PC-3 (cell line): ENCODE data around the gene STX18. TPM values are rescaled to one million over a fixed set of nuclear protein-coding genes. Genes with fewer than 3 reads are reported as not detected.

ENCODE experiments used
- ATAC-seq: fragments of 200-7000 bp; cut with Tn5 transposase; 2 replicates; pipeline ENCODE4 v1.9.1; 2020; ENCODE audit warnings: mild to moderate bottlenecking, moderate library complexity
- BruUV-seq: library from RNA; stranded (reverse); fragments of 400-500 nt; replicated peaks from 2 replicates; lab custom pipeline; 2021; lab: Mats Ljungman, UMichigan
- CTCF ChIA-PET: fragments of 300-600 bp; sonication (Branson Sonifier 250); formaldehyde crosslinking; loops from one replicate; lab custom pipeline; 2022; ENCODE audit warnings: antibody characterized with exemption; lab: Charles Lee
- POLR2A ChIA-PET: fragments of 300-600 bp; sonication (Branson Sonifier 250); formaldehyde crosslinking; loops from one replicate; lab custom pipeline; 2022; ENCODE audit warnings: antibody characterized with exemption; ENCODE audit not compliant: unreplicated experiment; lab: Charles Lee
- DNase-seq: peaks from one replicate; pipeline ENCODE4 v3.0.0-alpha.2; 2015
- H2AFZ ChIP-seq: fragments of 300-600 bp; sonication (generic); 2 replicates; pipeline ENCODE4 v1.6.0; 2016; ENCODE audit warnings: antibody characterized with exemption, low read length
- H3F3A ChIP-seq: fragments of 300-600 bp; sonication (generic); one replicate; pipeline ENCODE4 v1.6.0; 2017; ENCODE audit warnings: antibody characterized with exemption, low read length, control low read depth, mild to moderate bottlenecking; ENCODE audit not compliant: unreplicated experiment
- H3K27ac ChIP-seq: fragments of 300-600 bp; sonication (generic); 2 replicates; pipeline ENCODE4 v1.5.1; 2016; ENCODE audit warnings: mild to moderate bottlenecking, low read length
- H3K27me3 ChIP-seq: fragments of 300-600 bp; sonication (generic); 2 replicates; pipeline ENCODE4 v1.6.1; 2016; ENCODE audit warnings: low read length, mixed read lengths
- H3K36me3 ChIP-seq: fragments of 300-600 bp; sonication (generic); 2 replicates; pipeline ENCODE4 v1.6.1; 2016; ENCODE audit warnings: low read depth, mixed run types, low read length, mixed read lengths
- H3K4me1 ChIP-seq: fragments of 300-600 bp; sonication (generic); 2 replicates; pipeline ENCODE4 v1.5.1; 2016; ENCODE audit warnings: low read length; ENCODE audit not compliant: insufficient read depth
- H3K4me2 ChIP-seq: fragments of 300-600 bp; sonication (generic); 2 replicates; pipeline ENCODE4 v1.6.0; 2016; ENCODE audit warnings: low read length
- H3K4me3 ChIP-seq: fragments of 300-600 bp; sonication (generic); 2 replicates; pipeline ENCODE4 v1.5.1; 2016; ENCODE audit warnings: mild to moderate bottlenecking, low read length, mixed read lengths
- H3K79me2 ChIP-seq: fragments of 300-600 bp; sonication (generic); 2 replicates; pipeline ENCODE4 v1.6.1; 2017; ENCODE audit warnings: low read length, mixed read lengths
- H3K9ac ChIP-seq: fragments of 300-600 bp; sonication (generic); 2 replicates; pipeline ENCODE4 v1.6.0; 2016; ENCODE audit warnings: mild to moderate bottlenecking, low read length
- H3K9me2 ChIP-seq: fragments of 300-600 bp; sonication (generic); replicated peaks from 2 replicates; pipeline ENCODE4 v1.6.1; 2016; ENCODE audit warnings: mixed run types, low read length, mixed read lengths
- H3K9me3 ChIP-seq: fragments of 300-600 bp; sonication (generic); 2 replicates; pipeline ENCODE4 v1.6.1; 2016; ENCODE audit warnings: low read length, mixed read lengths
- H4K20me1 ChIP-seq: fragments of 300-600 bp; sonication (generic); 2 replicates; pipeline ENCODE4 v1.6.1; 2016; ENCODE audit warnings: low read length, mixed read lengths
- CTCF ChIP-seq: fragments of 300-600 bp; sonication (generic); conservative IDR thresholded peaks from 2 replicates; pipeline ENCODE4 v1.5.1; 2017; ENCODE audit warnings: antibody characterized with exemption, low read depth, mild to moderate bottlenecking, low read length
- EZH2 ChIP-seq: fragments of 300-600 bp; sonication (generic); IDR thresholded peaks from one replicate; pipeline ENCODE4 v1.6.1; 2017; ENCODE audit warnings: antibody characterized with exemption, mild to moderate bottlenecking, low read length; ENCODE audit not compliant: unreplicated experiment
- EZH2phosphoT487 ChIP-seq: fragments of 300-600 bp; sonication (generic); IDR thresholded peaks from 2 replicates; pipeline ENCODE4 v1.6.1; 2018; ENCODE audit warnings: mild to moderate bottlenecking, antibody characterized with exemption, low read length, borderline replicate concordance
- intact Hi-C: fragments of 100-400 bp; cut with micrococcal nuclease; formaldehyde crosslinking; loops from 2 replicates; pipeline ENCODE4 v1.9.0; 2023
- total RNA-seq: library from RNA; depleted of rRNA; stranded (reverse); fragments of >200 nt; gene quantifications from 2 replicates; pipeline ENCODE4 v1.2.3, GENCODE V29; 2014

Gene STX18
- total RNA-seq, 1 experiment from 2014 or later: 25.0 TPM

GRCh38 chr4:4411906-4412305 is 129.9 kb downstream of the STX18 start:
- ChIA-PET CTCF (no interaction called here), POLR2A (no interaction called here)
- H3F3A ChIP-seq: no peaks in the 10 kb centered on the region
- H3K36me3 ChIP-seq: no peaks in the 10 kb centered on the region
- ATAC-seq (no peak), DNase-seq (no peak)
- H4K20me1 ChIP-seq: no peaks in the 10 kb centered on the region
- no peak overlapping the region for H3K4me2 ChIP-seq
- H3K4me1 ChIP-seq: no peaks in the 10 kb centered on the region
- no peaks in the 10 kb centered on the region for H3K9me3 ChIP-seq
- peaks cover 8% of the 10 kb centered on the region; the same call in 1 of the 2 replicates for H3K27me3 ChIP-seq
- no peaks in the 10 kb centered on the region for H3K9me2 ChIP-seq
- no peak overlapping the region for H3K9ac ChIP-seq
- intact Hi-C loops: no loop called here
- no TSS peak for BruUV-seq
- H3K27ac ChIP-seq: no peak overlapping the region
- no peak overlapping the region for H3K4me3 ChIP-seq
- H3K79me2 ChIP-seq: no peaks in the 10 kb centered on the region
- H2AFZ ChIP-seq: no peak overlapping the region
- TF ChIP-seq EZH2 (no peak), EZH2phosphoT487 (no peak), CTCF (no peak)

GRCh38 chr4:4410271-4410670 is 131.6 kb downstream of the STX18 start:
- H3K9me3 ChIP-seq: no peaks in the 10 kb centered on the region
- BruUV-seq: no TSS peak
- no peak overlapping the region for H3K27ac ChIP-seq
- H3K9ac ChIP-seq: no peak overlapping the region
- intact Hi-C loops: no loop called here
- TF ChIP-seq EZH2phosphoT487: no peak
- TF ChIP-seq EZH2: no peak
- TF ChIP-seq CTCF: no peak
- no peak for ATAC-seq
- H3K27me3 ChIP-seq: peaks cover 8% of the 10 kb centered on the region; the same call in 1 of the 2 replicates
- POLR2A ChIA-PET: no interaction called here
- H3K4me3 ChIP-seq: no peak overlapping the region
- H4K20me1 ChIP-seq: no peaks in the 10 kb centered on the region
- H3K36me3 ChIP-seq: no peaks in the 10 kb centered on the region
- H3K4me2 ChIP-seq: no peak overlapping the region
- no peaks in the 10 kb centered on the region for H3K9me2 ChIP-seq
- no peak for DNase-seq
- no peaks in the 10 kb centered on the region for H3K4me1 ChIP-seq
- no peaks in the 10 kb centered on the region for H3K79me2 ChIP-seq
- no peaks in the 10 kb centered on the region for H3F3A ChIP-seq
- no peak overlapping the region for H2AFZ ChIP-seq
- CTCF ChIA-PET: no interaction called here

- ATAC-seq (no peak), DNase-seq (no peak)
- TF ChIP-seq EZH2 (no peak), EZH2phosphoT487 (no peak), CTCF (no peak)
- Histone ChIP-seq H3K4me1 (no peaks in the 10 kb centered on the region), H3K9me2 (no peaks in the 10 kb centered on the region), H4K20me1 (no peaks in the 10 kb centered on the region), H3K9ac (no peak overlapping the region), H3K36me3 (no peaks in the 10 kb centered on the region), H3F3A (no peaks in the 10 kb centered on the region), H3K27me3 (peaks cover 8% of the 10 kb centered on the region; the same call in 1 of the 2 replicates), H3K27ac (no peak overlapping the region), H3K9me3 (no peaks in the 10 kb centered on the region), H3K79me2 (no peaks in the 10 kb centered on the region), H2AFZ (no peak overlapping the region), H3K4me2 (no peak overlapping the region), H3K4me3 (no peak overlapping the region)
- BruUV-seq: no TSS peak
- ChIA-PET POLR2A (no interaction called here), CTCF (no interaction called here)
- intact Hi-C loops: no loop called here
Observed at GRCh38 chr4:4409416-4410115, 132.3 kb downstream of the STX18 start.
